Measurements from ENCODE around the gene SRR.
"Not testable (repeated sequence)": the region's sequence is repeated elsewhere in the genome, so short reads cannot be mapped to it uniquely, and the experiment has no call there.

DNA sequence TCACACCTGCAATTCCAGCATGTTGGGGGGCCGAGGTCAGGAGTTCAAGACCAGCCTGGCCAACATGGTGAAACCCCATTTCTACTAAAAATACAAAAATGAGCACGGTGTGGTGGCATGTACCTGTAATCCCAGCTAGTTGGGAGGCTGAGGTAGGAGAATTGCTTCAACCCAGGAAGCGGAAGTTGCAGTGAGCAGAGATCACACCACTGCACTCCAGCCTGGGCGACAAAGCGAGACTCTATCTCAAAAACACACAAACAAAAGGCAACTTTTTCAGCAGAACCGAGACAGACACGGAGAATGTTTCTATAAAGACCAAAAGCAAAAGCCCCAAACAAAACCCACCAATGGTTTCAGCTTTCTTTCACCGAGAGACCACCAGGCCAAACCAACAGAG is 44.9 kb upstream of the SRR start:
- TF ChIP-seq YY1 (IDR thresholded peaks at IDR 0.05; ENCODE audit: insufficient read depth, insufficient read length); SUZ12 (IDR thresholded peaks at IDR 0.05; ENCODE audit: extremely low read depth, insufficient read depth, insufficient read length): not testable (repeated sequence)
